GM19328 (cell line): ENCODE results near the gene ST8SIA3.
"Not testable (repeated sequence)": the region's sequence is repeated elsewhere in the genome, so short reads cannot be mapped to it uniquely, and the experiment has no call there.

ENCODE experiments used
- ATAC-seq: cut with Tn5 transposase; IDR thresholded peaks from one replicate; pipeline ENCODE4 v1.9.1; 2021; ENCODE audit warnings: mild to moderate bottlenecking, moderate library complexity; ENCODE audit not compliant: unreplicated experiment

The ST8SIA3 gene

GRCh38 chr18:57364460-57364859 is 12.1 kb downstream of the ST8SIA3 start:
- no peak for ATAC-seq

- ATAC-seq, result no peak
These were observed 14.2 kb downstream of the ST8SIA3 start for GRCh38 chr18:57366528-57367081.

GRCh38 chr18:57372444-57372843 is 20.1 kb downstream of the ST8SIA3 start:
- no peak for ATAC-seq

- ATAC-seq, result no peak
These were observed 20.7 kb downstream of the ST8SIA3 start for GRCh38 chr18:57373017-57373416.

GRCh38 chr18:57376503-57376902 is 24.1 kb downstream of the ST8SIA3 start:
- ATAC-seq, result no peak

GRCh38 chr18:57389271-57389670 is 36.9 kb downstream of the ST8SIA3 start:
- ATAC-seq, result no peak

GRCh38 chr18:57390044-57390443 is 37.7 kb downstream of the ST8SIA3 start:
- ATAC-seq, result no peak

GRCh38 chr18:57394749-57395148 is 42.4 kb downstream of the ST8SIA3 start:
- not testable (repeated sequence) for ATAC-seq

GRCh38 chr18:57396831-57397230 is 44.5 kb downstream of the ST8SIA3 start:
- not testable (repeated sequence) for ATAC-seq

GRCh38 chr18:57397440-57398132 is 45.2 kb downstream of the ST8SIA3 start:
- ATAC-seq, result no peak

GRCh38 chr18:57404345-57404744 is 52.0 kb downstream of the ST8SIA3 start:
- no peak for ATAC-seq

GRCh38 chr18:57409650-57410049 is 57.3 kb downstream of the ST8SIA3 start:
- ATAC-seq, result no peak

- no peak for ATAC-seq
These were observed 58.4 kb downstream of the ST8SIA3 start for GRCh38 chr18:57410749-57411148.

- ATAC-seq, result no peak
These were observed 64.2 kb downstream of the ST8SIA3 start for GRCh38 chr18:57416542-57416941.
